Measurements from ENCODE around the gene CISD2. TPM values are rescaled to one million over a fixed set of nuclear protein-coding genes. Genes with fewer than 3 reads are reported as not detected.

The CISD2 gene
- total and polyA plus RNA-seq, 2 of the 4 experiments (the other 2 are of a cell fraction): 7.0 to 14.4 TPM

- H3K79me1 ChIP-seq (ENCODE audit: low read depth in 1 of 2, low read length in 2 of 2): peaks cover 14 to 23% of the 10 kb centered on the region in 2 experiments
- H3K56ac ChIP-seq (ENCODE audit: extremely low read depth, insufficient read depth, low read length): no peak overlapping the region
- H2AFZ ChIP-seq (replicated peaks; ENCODE audit: low read length, poor library complexity): no peak overlapping the region
- H3K9ac ChIP-seq (ENCODE audit: low read depth, low read length): no peak overlapping the region
- H3K27ac ChIP-seq (ENCODE audit: insufficient read depth, low read length): 0 out of 2 replicates have a peak overlapping the region, but pooled peaks have one; percentile 68
- peak overlapping the region; percentile 43 to 81; a peak in 2 of 4 replicates for H4K8ac ChIP-seq (ENCODE audit: low read depth in 2 of 2, low read length in 2 of 2)
- peak overlapping the region; percentile 81; the same call in 1 of the 2 replicates for H3K4me3 ChIP-seq (ENCODE audit: insufficient read depth, low read depth, low read length)
- POLR2A ChIA-PET (ENCODE audit: unreplicated experiment): interaction anchor here (0.6 kb wide), 1 partner anchor 8 kb away, joined by 3 read pairs; no protein-coding TSS in a partner anchor
- H4K5ac ChIP-seq (ENCODE audit: low read depth, low read length): no peak overlapping the region
- intact Hi-C loops (cut with micrococcal nuclease): loop anchor here (2.0 to 5.0 kb wide), 2 partner anchors 141 to 245 kb away; no protein-coding TSS in a partner anchor
- CTCF ChIA-PET: no interaction called here
- H3K27me3 ChIP-seq (ENCODE audit: control insufficient read depth, insufficient read depth, low read length): no peaks in the 10 kb centered on the region
- H3K4me1 ChIP-seq (ENCODE audit: control insufficient read depth, insufficient read depth, low read length): no peaks in the 10 kb centered on the region
- no peak overlapping the region for H3K14ac ChIP-seq (replicated peaks; ENCODE audit: low read depth, low read length)
- no peak overlapping the region for H2AK9ac ChIP-seq (replicated peaks; ENCODE audit: low read depth, low read length, poor library complexity)
- no peak overlapping the region for H2BK20ac ChIP-seq (ENCODE audit: low read depth, low read length)
- in situ Hi-C loops (cut with MboI; ENCODE audit: low sequenced_read_pairs): no loop called here
- H2BK120ac ChIP-seq (ENCODE audit: low read depth, low read length): no peak overlapping the region
- ATAC-seq (ENCODE audit: low read depth) (no peak), DNase-seq (no peak)
- no peaks in the 10 kb centered on the region for H3K9me1 ChIP-seq (ENCODE audit: insufficient read depth, low read length)
- no TSS peak for BruUV-seq (replicated peaks)
- H3K36me3 ChIP-seq (ENCODE audit: control insufficient read depth, insufficient read depth, low read length): no peaks in the 10 kb centered on the region
- H2BK5ac ChIP-seq (ENCODE audit: low read depth, low read length, poor library complexity, severe bottlenecking): no peak overlapping the region
- dilution Hi-C loops (cut with HindIII; ENCODE audit: low sequenced_read_pairs, unreplicated experiment): no loop called here
- no peak overlapping the region; the same call in 1 of the 2 replicates for H3K4me2 ChIP-seq (ENCODE audit: low read depth, low read length)
- WGBS, 2 experiments (ENCODE audit: extremely low coverage in 2 of 2, insufficient read length in 1 of 2): no CpG with 5 or more reads among the region's 12 CpGs
- H2AK5ac ChIP-seq (ENCODE audit: low read depth, low read length): 0 out of 2 replicates have a peak overlapping the region, but pooled peaks have one; percentile 2
- H3K18ac ChIP-seq (ENCODE audit: low read depth, low read length): no peak overlapping the region
- H4K20me1 ChIP-seq (ENCODE audit: insufficient read depth, low read length): no peaks in the 10 kb centered on the region
- H3K23ac ChIP-seq (ENCODE audit: low read depth, low read length): no peak overlapping the region
- no peak overlapping the region for H4K91ac ChIP-seq (ENCODE audit: insufficient read depth, low read depth, low read length)
- H2BK15ac ChIP-seq (ENCODE audit: low read depth, low read length): no peak overlapping the region
- H3K9me3 ChIP-seq (ENCODE audit: control insufficient read depth, insufficient read depth, low read length): no peaks in the 10 kb centered on the region
- H3K4ac ChIP-seq (ENCODE audit: low read depth, low read length): no peak overlapping the region
- no peak for TF ChIP-seq MAFK (IDR thresholded peaks at IDR 0.05; ENCODE audit: low read depth, low read length)
- no peak for TF ChIP-seq SMC3 (IDR thresholded peaks at IDR 0.05; ENCODE audit: low read depth, low read length)
- TF ChIP-seq RCOR1 (IDR thresholded peaks at IDR 0.05; ENCODE audit: insufficient replicate concordance, low read length): no peak
- TF ChIP-seq RAD21 (IDR thresholded peaks at IDR 0.05; ENCODE audit: low read length): no peak
- TF ChIP-seq ELK1 (IDR thresholded peaks at IDR 0.05; ENCODE audit: borderline replicate concordance, low read depth, low read length): no peak
- TF ChIP-seq MXI1 (IDR thresholded peaks at IDR 0.05; ENCODE audit: borderline replicate concordance, low read depth, low read length): no peak
- no peak for TF ChIP-seq MAZ (IDR thresholded peaks at IDR 0.05; ENCODE audit: borderline replicate concordance, low read depth, low read length)
- TF ChIP-seq USF2 (IDR thresholded peaks at IDR 0.05; ENCODE audit: low read depth, low read length): no peak
- TF ChIP-seq POLR2A (IDR thresholded peaks at IDR 0.05; ENCODE audit: low read depth, low read length): no peak
- TF ChIP-seq CHD1 (IDR thresholded peaks at IDR 0.05; ENCODE audit: low read depth, low read length): no peak
- TF ChIP-seq RFX5 (IDR thresholded peaks at IDR 0.05; ENCODE audit: low read depth, low read length): no peak
- no peak for TF ChIP-seq CEBPB (IDR thresholded peaks at IDR 0.05; ENCODE audit: low read depth, low read length)
- TF ChIP-seq BHLHE40 (IDR thresholded peaks at IDR 0.05; ENCODE audit: low read depth, low read length): no peak
- TF ChIP-seq CTCF (conservative IDR thresholded peaks at IDR 0.05; ENCODE audit: low read depth, low read length): no peak
Measured at GRCh38 chr4:102867278-102868152, 1.3 kb upstream of the CISD2 start.
